ENCODE measurements around the gene RAG2.
"Not testable (repeated sequence)": the region's sequence is repeated elsewhere in the genome, so short reads cannot be mapped to it uniquely, and the experiment has no call there.

The RAG2 gene

DNA sequence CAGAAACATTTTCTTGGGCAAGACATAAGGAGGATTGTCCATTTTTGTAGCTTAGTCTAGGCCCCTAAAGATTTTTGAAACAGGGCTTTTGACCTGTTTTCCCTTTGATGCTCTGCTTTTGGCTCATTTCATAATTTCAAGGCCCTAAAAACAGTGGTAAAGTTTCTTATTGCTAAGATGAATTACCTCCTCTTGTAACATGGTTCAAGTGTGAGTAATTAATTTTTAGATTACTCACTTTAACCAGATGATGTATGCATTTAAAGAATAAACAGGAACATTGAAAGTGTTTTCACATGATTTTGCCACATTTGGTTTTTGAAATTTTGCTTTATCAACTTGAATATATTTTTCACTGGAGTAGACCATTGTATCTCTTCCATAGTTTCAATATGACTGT is 1.2 kb downstream of the RAG2 start:
- DNase-seq: no peak

DNA sequence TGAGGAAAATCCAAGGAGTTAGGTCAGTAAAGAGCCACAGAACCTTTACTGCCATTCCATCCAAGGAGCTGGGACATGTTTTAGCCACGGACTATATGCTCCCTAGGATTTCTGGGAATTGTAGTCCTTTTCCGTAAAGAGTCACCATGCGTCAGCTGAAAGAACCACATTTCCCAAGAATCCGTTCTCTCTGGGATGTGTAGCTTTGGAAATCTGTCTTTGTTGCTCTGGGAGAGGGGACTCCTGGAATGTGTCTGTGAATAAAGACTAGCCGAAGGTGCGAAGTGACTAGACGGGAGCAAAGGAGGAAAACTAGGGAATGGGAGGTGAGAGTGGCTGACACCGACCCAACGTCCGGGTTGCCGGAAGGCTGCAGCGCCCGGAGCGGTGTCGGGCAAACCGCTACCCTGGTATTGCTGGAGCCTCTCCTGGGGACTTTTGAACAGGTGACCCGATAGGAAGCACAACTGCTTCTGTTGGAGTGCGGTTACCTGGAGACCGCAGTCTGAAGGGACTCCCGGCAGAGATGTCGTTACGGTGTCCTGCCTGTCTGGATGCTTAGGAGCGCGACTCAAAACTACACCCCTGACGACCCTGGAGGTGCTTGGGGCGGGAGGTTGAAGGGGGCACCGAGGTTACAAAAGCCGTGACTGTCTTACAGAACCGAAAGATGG is 3.6 kb downstream of the RAG2 start, which contains the start of gene IFTAP:
TSS of gene IFTAP (plus strand) at position 187 of the 674 bp plus-strand sequence. CDS start 15,602 bp downstream, outside the sequence.
- peak; percentile 99 for DNase-seq

DNA sequence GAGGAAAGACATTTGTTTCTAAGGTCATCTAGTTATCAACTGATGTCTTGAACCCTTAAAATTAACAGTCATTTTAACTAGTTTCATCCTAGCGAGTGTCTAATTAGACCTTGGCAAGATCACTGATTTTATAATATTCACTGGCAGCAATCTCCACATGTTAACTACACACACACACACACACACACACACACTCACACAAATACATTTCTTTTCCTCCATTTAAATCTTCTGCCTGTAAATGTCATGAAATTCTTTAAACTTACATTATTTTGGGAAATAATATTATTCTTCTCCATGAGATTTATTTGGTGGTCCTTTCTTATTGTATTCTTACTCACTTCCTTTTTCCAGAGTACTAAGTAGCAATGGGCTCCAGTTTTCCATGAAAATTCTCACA is 6.6 kb downstream of the RAG2 start:
- DNase-seq: no peak

DNA sequence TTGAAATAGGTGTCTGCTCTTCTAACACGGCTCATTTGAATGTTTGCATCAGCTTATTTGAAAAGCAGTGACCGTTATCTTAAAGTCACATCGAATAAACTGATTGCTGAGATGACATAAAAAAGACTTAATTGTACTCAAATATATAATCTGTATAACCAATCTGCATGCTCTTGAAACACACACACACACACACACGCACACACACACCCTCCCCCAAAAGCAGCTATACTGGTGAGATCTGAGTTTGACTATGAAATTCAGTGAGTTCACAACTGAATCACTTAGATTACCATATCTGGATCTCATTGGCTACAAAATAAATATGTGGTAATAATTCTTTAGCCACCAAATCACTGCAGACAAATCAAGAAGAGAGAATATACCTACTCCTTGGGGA is 7.5 kb downstream of the RAG2 start:
- no peak for DNase-seq

DNA sequence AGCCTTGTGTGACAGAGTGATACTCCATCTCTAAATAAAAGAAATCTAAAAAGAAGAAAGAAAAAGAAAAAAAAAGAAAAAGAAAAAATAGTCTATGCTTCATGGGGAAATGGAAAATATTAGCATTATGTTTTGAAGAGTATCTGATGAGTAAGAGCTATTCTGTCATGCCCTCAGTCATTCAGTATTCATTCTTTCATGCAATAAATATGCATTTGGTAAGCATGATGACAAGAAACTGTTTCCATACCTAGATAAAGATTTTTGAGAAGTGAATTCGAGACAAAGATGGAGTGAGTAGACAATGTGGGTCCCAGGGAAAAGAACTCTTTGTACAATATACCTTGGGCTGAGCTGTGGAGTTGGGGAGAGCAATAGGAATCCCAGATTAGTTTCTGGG is 9.9 kb downstream of the RAG2 start:
- no peak for DNase-seq

DNA sequence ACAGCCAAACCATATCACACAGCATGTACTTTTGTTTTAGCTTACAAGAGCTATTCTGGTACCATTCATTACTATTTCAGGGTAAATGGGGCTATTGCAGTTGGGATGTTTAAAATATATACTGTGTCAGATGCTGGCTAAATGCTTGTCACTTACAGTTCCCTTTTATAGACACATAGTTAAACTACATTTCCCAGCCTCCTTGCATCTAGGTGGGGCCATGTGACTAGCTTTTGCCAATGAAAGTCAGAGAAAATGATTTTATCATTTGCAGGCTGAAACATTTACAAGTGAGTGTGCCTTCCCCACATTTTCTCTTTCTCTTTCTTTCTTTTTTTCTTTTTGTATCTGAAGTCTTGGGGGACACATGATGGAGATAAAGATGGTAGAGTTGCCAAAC is 11.5 kb downstream of the RAG2 start:
- no peak for DNase-seq

DNA sequence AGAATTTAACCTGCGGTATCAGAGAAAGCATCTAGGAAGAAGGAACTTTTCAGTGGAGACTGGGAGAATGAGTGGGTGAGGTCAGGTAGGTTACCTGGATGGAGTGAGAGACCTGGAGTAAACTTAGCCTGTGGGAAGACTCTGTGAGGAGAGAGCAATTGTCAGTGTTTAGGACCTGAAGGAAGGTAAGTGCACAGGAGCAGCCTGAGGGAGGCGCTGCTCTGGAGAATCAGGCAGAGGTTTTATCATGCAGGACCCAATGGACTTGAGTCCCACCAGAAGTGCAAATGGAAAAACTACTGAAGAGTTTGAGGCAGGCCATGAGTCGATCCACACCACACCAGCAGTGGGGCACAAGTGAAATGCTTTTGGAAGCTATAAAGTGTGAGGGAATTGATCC is 14.4 kb downstream of the RAG2 start:
- DNase-seq: no peak

DNA sequence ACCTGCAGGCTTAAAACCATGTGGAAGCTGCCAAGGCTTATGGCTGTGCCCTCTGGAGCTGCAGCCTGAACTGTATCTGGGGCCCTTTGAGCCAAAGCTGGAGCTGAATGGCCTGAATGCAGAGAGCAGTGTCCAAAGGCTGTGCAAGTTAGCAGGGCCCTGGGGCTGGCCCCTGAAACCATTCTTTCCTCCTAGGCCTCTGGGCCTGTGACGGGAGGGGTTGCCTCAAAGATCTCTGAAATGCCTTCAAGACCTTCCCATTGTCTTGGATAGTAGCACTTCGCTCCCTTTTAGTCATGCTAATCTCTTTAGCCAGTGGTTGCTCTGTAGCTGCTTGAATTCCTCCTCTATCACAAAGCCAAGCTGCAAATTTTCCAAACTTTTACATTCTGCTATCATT is 16.5 kb downstream of the RAG2 start:
- no peak for DNase-seq

DNA sequence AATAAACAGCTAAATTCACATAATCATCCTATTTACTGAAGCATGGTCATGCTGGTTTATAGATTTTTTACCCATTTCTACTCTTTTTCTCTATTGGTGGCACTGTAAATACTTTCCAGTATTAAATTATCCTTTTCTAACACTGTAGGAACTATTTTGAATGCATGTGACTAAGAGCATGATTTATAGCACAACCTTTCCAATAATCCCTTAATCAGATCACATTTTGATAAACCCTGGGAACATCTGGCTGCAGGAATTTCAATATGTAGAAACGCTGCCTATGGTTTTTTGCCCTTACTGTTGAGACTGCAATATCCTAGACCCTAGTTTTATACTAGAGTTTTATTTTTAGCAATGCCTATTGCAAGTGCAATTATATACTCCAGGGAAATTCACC is 19.6 kb downstream of the RAG2 start:
- DNase-seq: no peak

DNA sequence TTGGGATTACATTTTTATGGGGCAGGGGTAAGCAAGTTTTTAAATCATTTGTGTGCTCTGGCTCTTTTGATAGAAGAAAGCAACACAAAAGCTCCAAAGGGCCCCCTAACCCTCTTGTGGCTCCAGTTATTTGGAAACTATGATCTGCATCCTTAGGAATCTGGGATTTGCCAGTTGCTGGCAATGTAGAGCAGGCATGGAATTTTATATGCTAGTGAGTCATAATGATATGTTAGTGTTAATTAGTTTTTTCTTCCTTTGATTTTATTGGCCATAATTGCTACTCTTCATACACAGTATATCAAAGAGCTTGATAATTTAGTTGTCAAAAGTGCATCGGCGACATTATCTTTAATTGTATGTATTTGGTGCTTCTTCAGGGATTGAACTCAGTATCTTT is 20.2 kb downstream of the RAG2 start:
- DNase-seq: no peak

DNA sequence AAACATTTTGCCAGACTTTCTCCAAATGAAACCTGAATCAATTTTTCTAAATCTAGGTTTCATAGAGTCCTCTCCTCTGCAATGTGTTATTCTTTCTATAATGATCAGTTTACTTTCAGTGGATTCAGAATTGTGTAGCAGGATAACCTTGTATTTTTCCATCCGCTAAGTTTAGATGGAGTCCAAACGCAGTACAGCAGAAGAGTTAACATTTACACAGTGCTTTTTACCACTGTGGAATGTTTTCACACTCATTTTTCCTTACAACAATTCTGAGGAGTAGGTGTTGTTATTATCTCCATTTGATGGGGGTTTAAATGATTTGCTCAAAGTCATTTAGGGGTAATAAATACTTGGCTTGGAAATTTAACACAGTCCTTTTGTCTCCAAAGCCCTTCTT is 20.7 kb downstream of the RAG2 start:
- DNase-seq: no peak

DNA sequence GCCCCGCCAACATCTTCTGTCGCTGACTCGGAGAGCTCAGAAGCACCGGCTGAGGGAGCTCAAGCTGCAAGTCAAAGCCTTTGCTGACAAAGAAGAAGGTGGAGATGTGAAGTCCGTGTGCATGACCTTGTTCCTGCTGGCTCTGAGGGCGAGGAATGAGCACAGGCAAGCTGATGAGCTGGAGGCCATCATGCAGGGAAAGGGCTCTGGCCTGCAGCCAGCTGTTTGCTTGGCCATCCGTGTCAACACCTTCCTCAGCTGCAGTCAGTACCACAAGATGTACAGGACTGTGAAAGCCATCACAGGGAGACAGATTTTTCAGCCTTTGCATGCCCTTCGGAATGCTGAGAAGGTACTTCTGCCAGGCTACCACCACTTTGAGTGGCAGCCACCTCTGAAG is 23.6 kb downstream of the RAG2 start:
- DNase-seq: no peak

DNA sequence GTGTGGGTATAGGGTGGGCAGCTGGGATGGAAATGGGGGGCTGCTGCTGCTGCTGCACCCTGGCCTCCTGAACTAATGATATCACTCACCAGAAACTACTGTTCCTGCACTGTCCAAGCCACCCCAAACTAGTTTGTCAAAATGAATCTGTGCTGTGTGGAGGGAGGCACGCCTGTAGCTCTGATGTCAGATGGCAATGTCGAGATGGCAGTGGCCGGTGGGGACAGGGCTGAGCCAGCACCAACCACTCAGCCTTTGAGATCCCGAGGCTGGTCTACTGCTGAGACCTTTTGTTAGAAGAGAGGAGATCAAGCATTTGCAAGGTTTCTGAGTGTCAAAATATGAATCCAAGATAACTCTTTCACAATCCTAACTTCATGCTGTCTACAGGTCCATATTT is 28.9 kb downstream of the RAG2 start:
- no peak for DNase-seq

DNA sequence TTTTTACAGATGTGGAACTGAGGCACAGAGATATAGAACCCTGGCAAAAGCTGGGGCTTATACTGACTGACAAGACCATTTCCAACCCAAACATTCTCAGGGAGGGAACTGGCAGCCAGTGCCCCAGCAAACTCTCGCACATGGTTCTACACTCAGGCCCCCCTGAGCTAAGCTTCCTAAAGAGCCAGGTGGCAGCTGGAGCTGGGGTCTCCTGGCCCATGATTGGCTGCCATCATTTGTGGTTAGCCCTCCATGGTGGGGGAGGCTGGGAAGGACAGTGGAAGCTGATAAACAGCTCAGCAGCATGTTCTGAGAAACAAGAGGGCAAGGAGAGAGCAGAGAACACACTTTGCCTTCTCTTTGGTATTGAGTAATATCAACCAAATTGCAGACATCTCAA is 30.3 kb downstream of the RAG2 start, which contains the start of gene RAG1:
TSS of gene RAG1 (plus strand) at position 314 of the 400 bp plus-strand sequence. CDS start 5,298 bp downstream, outside the sequence.
- no peak for DNase-seq

DNA sequence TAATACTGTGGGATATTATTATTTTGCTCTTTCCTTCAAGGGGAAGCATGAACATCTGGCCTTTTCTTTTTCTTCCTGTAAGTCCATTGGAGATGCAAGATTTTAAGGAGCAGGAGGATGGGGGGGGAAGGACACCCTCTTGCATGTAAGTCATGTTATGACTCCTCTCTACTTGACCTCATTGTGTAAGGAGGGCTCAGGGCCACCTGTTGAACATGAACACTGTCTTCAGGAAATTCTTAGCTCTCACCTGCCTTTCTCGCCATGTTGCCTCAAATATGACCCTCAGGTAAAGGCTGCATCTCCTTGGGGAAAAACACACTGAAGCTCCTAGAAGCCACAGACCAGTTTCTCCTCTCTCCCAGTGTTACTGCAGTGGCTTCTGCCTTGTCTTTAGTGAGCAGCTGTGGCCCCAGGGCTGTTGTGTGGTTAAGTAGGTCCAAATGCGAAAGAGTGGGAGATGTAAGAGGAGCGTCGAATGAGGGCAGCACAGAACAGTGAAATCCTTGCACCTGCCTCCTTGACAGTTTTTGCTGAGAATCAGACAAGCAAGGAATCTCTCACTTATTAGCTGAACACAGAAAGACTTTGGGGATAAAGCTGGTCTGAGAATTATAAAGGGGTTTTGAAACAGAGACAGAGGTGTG is 31.5 kb downstream of the RAG2 start:
- DNase-seq: no peak

DNA sequence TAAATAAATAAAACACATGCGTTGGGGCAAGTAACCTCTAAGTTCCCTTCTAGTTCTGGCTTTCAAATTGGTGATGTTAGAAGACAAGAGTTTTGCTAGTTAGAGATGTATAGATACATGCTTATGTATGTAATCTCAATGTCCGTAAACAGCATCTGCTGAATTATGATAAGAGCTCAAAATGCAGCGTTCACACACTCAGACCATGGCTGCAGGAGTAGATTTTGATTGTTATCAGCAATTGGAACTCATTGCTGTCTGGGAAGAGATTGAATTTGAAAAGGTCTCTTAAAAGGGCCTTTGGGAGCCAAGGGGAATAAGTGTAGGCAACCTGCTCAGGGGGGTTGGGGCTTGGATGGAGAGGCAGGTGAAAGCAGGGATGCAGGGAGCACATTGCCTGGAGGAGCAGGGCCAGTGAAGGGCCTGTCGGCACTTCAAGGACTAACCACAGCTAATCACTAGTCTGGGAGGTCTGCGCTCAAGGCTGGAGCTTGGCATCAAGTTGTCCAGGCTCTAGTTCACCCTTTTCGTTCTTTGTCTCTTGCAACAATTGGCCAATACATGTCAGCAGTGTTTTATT is 32.9 kb downstream of the RAG2 start:
- DNase-seq: no peak

DNA sequence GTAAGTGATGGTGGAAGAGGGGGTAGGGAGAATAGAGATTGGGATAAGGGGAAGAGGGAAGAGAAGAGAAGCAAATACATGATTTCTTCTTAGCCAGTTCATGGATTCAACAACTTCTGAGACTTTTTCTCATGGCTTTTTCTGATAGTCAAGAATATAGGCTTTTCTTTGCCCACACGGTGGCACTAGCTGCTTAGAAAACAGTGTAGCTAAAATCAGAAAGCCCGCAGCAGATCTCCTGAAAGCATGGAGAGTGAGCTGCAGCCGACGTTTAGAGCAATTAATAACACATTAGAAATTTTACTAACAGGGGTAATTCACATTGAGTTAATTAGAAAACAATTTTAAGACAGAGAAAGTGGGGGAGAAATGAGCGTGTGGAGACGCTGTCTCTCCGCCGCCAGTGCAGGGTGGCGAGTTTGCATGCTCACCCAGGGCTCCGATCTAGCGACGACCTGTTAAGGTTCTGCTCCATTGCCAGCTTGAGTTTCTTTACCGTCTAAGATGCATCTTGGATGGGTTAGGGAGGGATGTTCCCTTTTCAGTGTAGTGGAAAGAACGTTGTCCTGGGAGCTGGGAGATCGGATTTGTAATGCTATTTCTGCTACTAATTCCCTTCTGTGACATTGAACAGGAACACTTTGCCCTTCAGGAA is 33.5 kb downstream of the RAG2 start:
- peak; percentile 83 for DNase-seq

DNA sequence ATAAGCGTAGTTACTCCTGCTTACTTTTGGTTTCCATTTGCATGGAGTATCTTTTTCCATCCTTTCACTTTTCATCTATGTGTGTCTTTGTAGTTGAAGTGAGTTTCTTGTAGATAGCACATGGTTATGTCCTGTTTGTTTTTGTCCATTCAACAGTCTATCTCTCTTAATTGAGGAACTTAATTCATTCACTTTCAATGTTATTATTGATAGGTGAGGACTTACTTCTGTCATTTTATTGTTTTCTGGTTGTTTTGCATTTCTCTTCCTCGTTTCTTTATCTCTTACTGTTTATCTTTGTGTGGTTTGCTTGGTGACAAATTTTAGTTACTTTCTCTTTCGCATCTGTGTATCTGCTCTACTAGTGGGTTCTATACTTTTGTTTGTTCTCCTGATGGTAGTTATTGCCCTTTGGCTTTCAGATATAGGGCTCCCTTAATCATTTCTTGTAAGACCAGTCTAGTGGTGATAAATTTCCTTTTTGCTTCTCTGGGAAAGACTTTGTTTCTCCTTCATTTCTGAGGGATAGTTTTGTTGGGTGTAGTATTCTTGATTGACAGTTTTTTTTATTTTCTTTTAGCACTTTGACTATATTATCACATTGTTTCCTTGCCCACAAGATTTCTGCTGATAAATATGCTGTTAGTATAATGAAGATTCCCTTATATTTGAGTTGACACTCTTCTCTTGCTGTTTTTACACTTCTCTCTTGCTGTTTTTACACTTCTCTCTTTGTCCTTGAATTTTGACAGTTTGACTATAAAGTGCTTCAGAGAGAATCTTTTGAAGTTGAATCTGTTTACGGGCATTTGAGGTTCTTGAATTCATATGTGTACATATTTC is 39.2 kb downstream of the RAG2 start:
- no peak for DNase-seq

DNA sequence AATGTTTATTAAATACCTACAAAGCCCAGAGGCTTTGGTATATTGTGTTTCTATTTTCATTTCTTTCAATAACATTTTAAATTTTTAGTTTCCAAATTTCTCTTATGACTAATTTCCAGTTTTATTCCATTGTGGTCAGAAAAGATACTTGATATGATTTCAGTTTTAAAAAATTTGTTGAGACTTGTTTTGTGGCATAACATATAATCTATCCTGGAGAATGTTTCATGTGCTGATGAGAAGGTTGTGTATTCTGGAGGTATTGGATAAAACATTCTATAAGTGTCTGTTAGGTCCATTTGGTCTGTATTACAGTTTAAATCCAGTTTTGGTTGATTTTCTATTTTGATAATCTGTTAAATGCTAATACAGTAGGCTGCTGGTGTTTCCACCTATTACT is 40.0 kb downstream of the RAG2 start:
- no peak for DNase-seq

DNA sequence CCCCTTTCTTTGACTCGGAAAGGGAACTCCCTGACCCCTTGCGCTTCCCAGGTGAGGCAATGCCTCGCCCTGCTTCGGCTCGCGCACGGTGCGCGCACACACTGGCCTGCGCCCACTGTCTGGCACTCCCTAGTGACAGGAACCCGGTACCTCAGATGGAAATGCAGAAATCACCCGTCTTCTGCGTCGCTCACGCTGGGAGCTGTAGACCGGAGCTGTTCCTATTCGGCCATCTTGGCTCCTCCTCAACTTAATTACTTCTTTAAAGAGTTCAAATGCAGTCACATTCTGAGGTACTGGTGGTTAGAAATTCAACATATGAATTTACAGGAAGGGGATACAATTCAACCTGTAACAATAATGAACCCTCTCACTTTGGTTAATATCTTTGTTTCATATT is 40.6 kb downstream of the RAG2 start:
- not testable (repeated sequence) for DNase-seq

DNA sequence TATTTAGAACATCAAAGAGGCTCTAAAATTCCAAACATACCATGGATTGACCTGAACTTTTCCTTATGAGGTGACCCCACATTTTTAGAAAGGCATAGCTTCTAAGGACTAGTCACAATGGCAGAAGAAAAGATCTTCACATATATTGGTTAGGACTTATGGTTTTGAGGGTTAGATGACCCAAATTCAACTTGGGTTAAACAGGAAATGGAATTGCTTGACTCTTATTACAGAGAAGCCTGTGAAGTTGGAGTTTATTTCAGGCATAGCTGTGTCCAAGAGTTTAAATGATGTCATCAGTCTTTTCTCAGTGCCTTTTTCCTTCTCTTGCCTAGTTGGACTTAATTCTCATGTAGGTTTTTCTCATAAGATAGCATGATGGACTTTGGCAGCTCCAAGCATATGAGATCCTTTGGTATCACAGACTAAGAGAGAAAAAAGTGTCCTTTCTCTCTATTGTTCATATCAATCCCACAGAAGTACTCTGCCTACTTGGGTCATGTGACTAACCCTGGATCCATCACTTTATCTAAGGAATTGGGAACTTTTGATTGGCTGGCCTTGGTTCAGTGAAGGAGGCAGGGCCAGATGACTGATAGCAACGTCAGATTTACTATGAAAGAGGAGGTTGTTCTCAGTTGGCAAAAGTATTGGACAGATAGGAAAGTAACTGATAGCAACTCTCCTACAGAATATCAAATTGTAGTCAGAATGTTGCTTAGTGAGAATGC is 47.5 kb downstream of the RAG2 start:
- DNase-seq: no peak
